K562 (cell line): ENCODE results near the gene REG4. TPM values are rescaled to one million over a fixed set of nuclear protein-coding genes. Genes with fewer than 3 reads are reported as not detected.

Experiments used
- DPF2 ChIP-seq: fragments of 450-650 bp; IDR thresholded peaks from 2 replicates; pipeline ENCODE4 v1.6.1; 2016
- E2F3 ChIP-seq: fragments of 250-450 bp; sonication (Bioruptor Pico); IDR thresholded peaks from 2 replicates; pipeline ENCODE4 v1.4.0; 2020; ENCODE audit warnings: mild to moderate bottlenecking
- EP300 ChIP-seq: IDR thresholded peaks from 2 replicates; pipeline ENCODE4 v1.6.1; 2012; ENCODE audit warnings: low read length, improper control_type of control experiment
- GABPA ChIP-seq: fragments of 200-800 bp; sonication (Bioruptor generic); conservative IDR thresholded peaks from 2 replicates; pipeline ENCODE4 v1.6.1; 2016; ENCODE audit warnings: low read depth, missing genetic modification characterization, missing compliant biosample characterization
- MAFG ChIP-seq: fragments of 450-650 bp; conservative IDR thresholded peaks from 2 replicates; pipeline ENCODE4 v1.6.1; 2016; ENCODE audit warnings: missing genetic modification characterization, missing compliant biosample characterization
- MCM7 ChIP-seq, 2 experiments: fragments of 450-650 bp; IDR thresholded peaks; 2 replicates each; pipeline ENCODE4 v1.6.1; 2016 to 2018
- MYC ChIP-seq, 2 experiments: fragments of 250-450 bp in 1 of 2; sonication (Bioruptor Pico) in 1 of 2; IDR thresholded peaks; 2 replicates each; pipeline versions ENCODE4 v1.5.1 to v1.6.1; 2012 to 2021; ENCODE audit warnings: low read depth in 2 of 2, borderline replicate concordance in 1 of 2, improper control_type of control experiment in 1 of 2, low read length in 1 of 2, mild to moderate bottlenecking in 1 of 2, moderate library complexity in 1 of 2
- NBN ChIP-seq: fragments of 450-650 bp; IDR thresholded peaks from 2 replicates; pipeline ENCODE4 v1.6.1; 2016; ENCODE audit warnings: low read depth, mild to moderate bottlenecking
- SIN3B ChIP-seq: fragments of 450-650 bp; IDR thresholded peaks from 2 replicates; pipeline ENCODE4 v1.6.1; 2017; ENCODE audit warnings: low read depth, mild to moderate bottlenecking, moderate library complexity
- SNRNP70 ChIP-seq: fragments of 200-400 bp; formaldehyde crosslinking; optimal IDR thresholded peaks from 2 replicates; pipeline ENCODE3; 2017; ENCODE audit warnings: low read depth, low read length
- SP2 ChIP-seq: IDR thresholded peaks from 2 replicates; pipeline ENCODE4 v1.6.1; 2011; ENCODE audit warnings: mild to moderate bottlenecking, low read depth, low read length, moderate library complexity; ENCODE audit not compliant: poor library complexity, severe bottlenecking; ENCODE audit errors: extremely low read depth
- SPI1 ChIP-seq: IDR thresholded peaks from 2 replicates; pipeline ENCODE4 v1.6.1; 2011; ENCODE audit warnings: low read depth, low read length, control low read depth, borderline replicate concordance
- TEAD2 ChIP-seq: fragments of 450-650 bp; IDR thresholded peaks from 2 replicates; pipeline ENCODE4 v1.6.1; 2016; ENCODE audit warnings: missing genetic modification characterization, control low read depth, missing compliant biosample characterization
- ZNF121 ChIP-seq: sonication (generic); formaldehyde crosslinking; conservative IDR thresholded peaks from 2 replicates; pipeline ENCODE4 v1.8.0; 2022; ENCODE audit warnings: missing genetic modification reagents
- ZNF263 ChIP-seq: sonication (generic); formaldehyde crosslinking; IDR thresholded peaks from 2 replicates; pipeline ENCODE4 v1.8.0; 2022; ENCODE audit warnings: mild to moderate bottlenecking, missing genetic modification reagents, borderline replicate concordance
- ZNF324 ChIP-seq: fragments of 250-450 bp; sonication (Bioruptor Pico); IDR thresholded peaks from 2 replicates; pipeline ENCODE4 v1.4.0; 2020; ENCODE audit warnings: mild to moderate bottlenecking
- ZNF551 ChIP-seq: fragments of 250-450 bp; sonication (Bioruptor Pico); IDR thresholded peaks from 2 replicates; pipeline ENCODE4 v1.5.0; 2021; ENCODE audit warnings: mild to moderate bottlenecking, moderate library complexity
- ZNF707 ChIP-seq: fragments of 250-450 bp; sonication (Bioruptor Pico); conservative IDR thresholded peaks from 2 replicates; pipeline ENCODE4 v1.8.0; 2022; ENCODE audit warnings: inconsistent platforms, mild to moderate bottlenecking, moderate library complexity
- ZZZ3 ChIP-seq: fragments of 450-650 bp; IDR thresholded peaks from 2 replicates; pipeline ENCODE4 v1.6.1; 2016; ENCODE audit warnings: antibody characterized with exemption, mild to moderate bottlenecking, moderate library complexity
- polyA plus RNA-seq, 8 experiments: library from polyadenylated mRNA; depleted of rRNA in 4 of 8; stranded (reverse) in 5 of 8; unstranded in 3 of 8; fragments of >200 nt; fragmentation: Nextera tagmentation in 2 of 8; fragmentation: Illumina TruSeq in 1 of 8; extraction: Ambion mirVana in 2 of 8; extraction: Trizol in 1 of 8; gene quantifications; 2 replicates each; pipeline versions ENCODE4 v1.2.1 to v1.2.3, GENCODE V29; 2011 to 2014; ENCODE audit warnings: inconsistent platforms in 1 of 8, missing spikeins in 1 of 8
- total RNA-seq, 7 experiments: library from RNA; depleted of rRNA in 6 of 7; stranded (reverse); fragments of >200 nt in 6 of 7; fragmentation: Illumina TruSeq in 2 of 7; extraction: Trizol in 2 of 7; gene quantifications; 2 replicates each; pipeline versions ENCODE4 v1.2.1 to v1.2.3, GENCODE V29; 2011 to 2021; ENCODE audit warnings: low replicate concordance in 1 of 7
- TF ChIP-seq, protein P1 (sequence below): sonication (generic); formaldehyde crosslinking; IDR thresholded peaks from 2 replicates; pipeline ENCODE4 v1.8.1; 2022; ENCODE audit warnings: missing genetic modification reagents
- TF ChIP-seq, protein P2 (sequence below), 2 experiments: fragments of 450-650 bp; IDR thresholded peaks; 2 replicates each; pipeline ENCODE4 v1.6.1; 2018; ENCODE audit warnings: mild to moderate bottlenecking in 2 of 2, low read depth in 1 of 2; ENCODE audit not compliant: partially characterized antibody in 2 of 2
- TF ChIP-seq, protein P3 (sequence below): sonication (generic); formaldehyde crosslinking; IDR thresholded peaks from 2 replicates; pipeline ENCODE4 v1.8.0; 2022; ENCODE audit warnings: mild to moderate bottlenecking, missing genetic modification reagents
- TF ChIP-seq, protein P4 (sequence below): IDR thresholded peaks from 2 replicates; pipeline ENCODE4 v1.6.1; 2011; ENCODE audit not compliant: insufficient read length; ENCODE audit errors: extremely low read depth
- TF ChIP-seq, protein P5 (sequence below): fragments of 250-450 bp; sonication (Bioruptor Pico); IDR thresholded peaks from 2 replicates; pipeline ENCODE4 v1.9.0; 2021; ENCODE audit warnings: mild to moderate bottlenecking

REG4 gene
- total and polyA plus RNA-seq, 9 of the 15 experiments (the other 6 are each of a cell fraction or from before 2014, with no cell fraction given) = not detected

DNA sequence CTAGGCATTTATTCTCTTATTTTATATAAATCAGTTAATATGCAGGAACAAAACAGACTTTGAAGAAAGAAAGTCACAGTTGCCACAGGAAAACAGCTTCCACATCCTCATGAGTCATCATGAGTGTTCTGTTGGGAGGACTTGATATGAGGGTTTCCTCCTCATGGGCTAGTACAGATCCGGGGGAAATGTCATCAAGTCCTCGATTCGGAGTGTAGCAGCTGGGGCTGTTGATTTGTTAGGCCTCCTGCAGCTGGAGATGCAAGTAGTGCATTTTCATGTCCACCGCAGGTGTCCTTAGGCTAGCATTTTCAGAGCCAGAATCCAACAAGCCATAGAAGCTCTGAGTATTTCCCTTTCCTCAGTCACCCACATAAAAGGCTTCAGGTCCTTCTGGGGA is 48.4 kb upstream of the REG4 start (continued):
- TF ChIP-seq, protein P1, sequence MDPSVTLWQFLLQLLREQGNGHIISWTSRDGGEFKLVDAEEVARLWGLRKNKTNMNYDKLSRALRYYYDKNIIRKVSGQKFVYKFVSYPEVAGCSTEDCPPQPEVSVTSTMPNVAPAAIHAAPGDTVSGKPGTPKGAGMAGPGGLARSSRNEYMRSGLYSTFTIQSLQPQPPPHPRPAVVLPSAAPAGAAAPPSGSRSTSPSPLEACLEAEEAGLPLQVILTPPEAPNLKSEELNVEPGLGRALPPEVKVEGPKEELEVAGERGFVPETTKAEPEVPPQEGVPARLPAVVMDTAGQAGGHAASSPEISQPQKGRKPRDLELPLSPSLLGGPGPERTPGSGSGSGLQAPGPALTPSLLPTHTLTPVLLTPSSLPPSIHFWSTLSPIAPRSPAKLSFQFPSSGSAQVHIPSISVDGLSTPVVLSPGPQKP = no peak
- TF ChIP-seq MAFG (tag) (peak; percentile 81), MCM7 (IDR thresholded peaks at IDR 0.05) (no peak), SIN3B (no peak), ZNF121 (CRISPR knock-in tag) (no peak), E2F3 (CRISPR knock-in tag) (no peak), ZZZ3 (no peak), SNRNP70 (no peak), ZNF263 (CRISPR knock-in tag) (peak; percentile 82), SP2 (no peak), GABPA (peak; percentile 82), ZNF551 (CRISPR knock-in tag) (no peak), SPI1 (0 out of 2 replicates have a peak, but pooled peaks have one; percentile 7), ZNF707 (CRISPR knock-in tag) (no peak), NBN (no peak), ZNF324 (CRISPR knock-in tag) (no peak), EP300 (peak; percentile 84), MYC (IDR thresholded peaks at IDR 0.05; ENCODE audit: low read depth, low read length) (no peak), MYC (CRISPR knock-in tag; IDR thresholded peaks at IDR 0.05; ENCODE audit: borderline replicate concordance, low read depth) (no peak), DPF2 (peak; percentile 87), TEAD2 (no peak)
- TF ChIP-seq, protein P2, sequence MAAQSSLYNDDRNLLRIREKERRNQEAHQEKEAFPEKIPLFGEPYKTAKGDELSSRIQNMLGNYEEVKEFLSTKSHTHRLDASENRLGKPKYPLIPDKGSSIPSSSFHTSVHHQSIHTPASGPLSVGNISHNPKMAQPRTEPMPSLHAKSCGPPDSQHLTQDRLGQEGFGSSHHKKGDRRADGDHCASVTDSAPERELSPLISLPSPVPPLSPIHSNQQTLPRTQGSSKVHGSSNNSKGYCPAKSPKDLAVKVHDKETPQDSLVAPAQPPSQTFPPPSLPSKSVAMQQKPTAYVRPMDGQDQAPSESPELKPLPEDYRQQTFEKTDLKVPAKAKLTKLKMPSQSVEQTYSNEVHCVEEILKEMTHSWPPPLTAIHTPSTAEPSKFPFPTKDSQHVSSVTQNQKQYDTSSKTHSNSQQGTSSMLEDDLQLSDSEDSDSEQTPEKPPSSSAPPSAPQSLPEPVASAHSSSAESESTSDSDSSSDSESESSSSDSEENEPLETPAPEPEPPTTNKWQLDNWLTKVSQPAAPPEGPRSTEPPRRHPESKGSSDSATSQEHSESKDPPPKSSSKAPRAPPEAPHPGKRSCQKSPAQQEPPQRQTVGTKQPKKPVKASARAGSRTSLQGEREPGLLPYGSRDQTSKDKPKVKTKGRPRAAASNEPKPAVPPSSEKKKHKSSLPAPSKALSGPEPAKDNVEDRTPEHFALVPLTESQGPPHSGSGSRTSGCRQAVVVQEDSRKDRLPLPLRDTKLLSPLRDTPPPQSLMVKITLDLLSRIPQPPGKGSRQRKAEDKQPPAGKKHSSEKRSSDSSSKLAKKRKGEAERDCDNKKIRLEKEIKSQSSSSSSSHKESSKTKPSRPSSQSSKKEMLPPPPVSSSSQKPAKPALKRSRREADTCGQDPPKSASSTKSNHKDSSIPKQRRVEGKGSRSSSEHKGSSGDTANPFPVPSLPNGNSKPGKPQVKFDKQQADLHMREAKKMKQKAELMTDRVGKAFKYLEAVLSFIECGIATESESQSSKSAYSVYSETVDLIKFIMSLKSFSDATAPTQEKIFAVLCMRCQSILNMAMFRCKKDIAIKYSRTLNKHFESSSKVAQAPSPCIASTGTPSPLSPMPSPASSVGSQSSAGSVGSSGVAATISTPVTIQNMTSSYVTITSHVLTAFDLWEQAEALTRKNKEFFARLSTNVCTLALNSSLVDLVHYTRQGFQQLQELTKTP (IDR thresholded peaks at IDR 0.05; ENCODE audit: low read depth in 1 of 2, partially characterized antibody in 2 of 2) = no peak
- TF ChIP-seq, protein P3, sequence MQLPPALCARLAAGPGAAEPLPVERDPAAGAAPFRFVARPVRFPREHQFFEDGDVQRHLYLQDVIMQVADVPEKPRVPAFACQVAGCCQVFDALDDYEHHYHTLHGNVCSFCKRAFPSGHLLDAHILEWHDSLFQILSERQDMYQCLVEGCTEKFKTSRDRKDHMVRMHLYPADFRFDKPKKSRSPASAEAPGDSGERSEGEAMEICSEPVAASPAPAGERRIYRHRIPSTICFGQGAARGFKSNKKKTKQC = no peak
- TF ChIP-seq, protein P4, sequence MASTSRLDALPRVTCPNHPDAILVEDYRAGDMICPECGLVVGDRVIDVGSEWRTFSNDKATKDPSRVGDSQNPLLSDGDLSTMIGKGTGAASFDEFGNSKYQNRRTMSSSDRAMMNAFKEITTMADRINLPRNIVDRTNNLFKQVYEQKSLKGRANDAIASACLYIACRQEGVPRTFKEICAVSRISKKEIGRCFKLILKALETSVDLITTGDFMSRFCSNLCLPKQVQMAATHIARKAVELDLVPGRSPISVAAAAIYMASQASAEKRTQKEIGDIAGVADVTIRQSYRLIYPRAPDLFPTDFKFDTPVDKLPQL = no peak
- TF ChIP-seq, protein P5, sequence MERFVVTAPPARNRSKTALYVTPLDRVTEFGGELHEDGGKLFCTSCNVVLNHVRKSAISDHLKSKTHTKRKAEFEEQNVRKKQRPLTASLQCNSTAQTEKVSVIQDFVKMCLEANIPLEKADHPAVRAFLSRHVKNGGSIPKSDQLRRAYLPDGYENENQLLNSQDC (CRISPR knock-in tag) = no peak
